Activated CD8-positive, alpha-beta memory T cell treated with anti-CD3 and anti-CD28 coated beads, Interleukin-2, amount 10 ng/mL, durations not matched to agents 7 days and 5 days (primary cell): Measurements from ENCODE around the gene PRKAB1. TPM values are rescaled to one million over a fixed set of nuclear protein-coding genes. Genes with fewer than 3 reads are reported as not detected.
"Not testable (repeated sequence)": the region's sequence is repeated elsewhere in the genome, so short reads cannot be mapped to it uniquely, and the experiment has no call there.

Source experiments
- ATAC-seq: fragments of 150-1000 bp; cut with Tn5 transposase; one replicate; pipeline ENCODE4 v1.10.0; 2021; ENCODE audit warnings: moderate library complexity
- CTCF ChIA-PET: fragments of 350-600 bp; sonication (Branson Sonifier 250); formaldehyde crosslinking; loops from one replicate; lab custom pipeline; 2021; ENCODE audit warnings: antibody characterized with exemption; lab: Charles Lee
- DNase-seq: peaks from one replicate; pipeline ENCODE4 v3.0.0-alpha.2; 2020
- H3K27ac Mint-ChIP-seq: one replicate; pipeline ENCODE4 v1.8.0; 2021; ENCODE audit warnings: mild to moderate bottlenecking, mixed read lengths
- H3K27me3 Mint-ChIP-seq: one replicate; pipeline ENCODE4 v1.8.0; 2021; ENCODE audit warnings: mixed read lengths
- H3K36me3 Mint-ChIP-seq: one replicate; pipeline ENCODE4 v1.8.0; 2021; ENCODE audit warnings: mild to moderate bottlenecking, mixed read lengths
- H3K4me1 Mint-ChIP-seq: one replicate; pipeline ENCODE4 v1.8.0; 2021; ENCODE audit warnings: mixed read lengths
- H3K4me3 Mint-ChIP-seq: one replicate; pipeline ENCODE4 v1.8.0; 2021; ENCODE audit warnings: mild to moderate bottlenecking, moderate library complexity, mixed read lengths
- H3K9me3 Mint-ChIP-seq: one replicate; pipeline ENCODE4 v1.8.0; 2022; ENCODE audit warnings: low read depth, mixed read lengths
- total RNA-seq, 2 experiments: library from RNA; stranded (reverse); gene quantifications; one replicate each; pipeline ENCODE4 v1.2.3, GENCODE V29; 2021

Gene PRKAB1
- total RNA-seq, 2 experiments from 2014 or later, result 38.2 to 38.7 TPM

GRCh38 chr12:119644930-119645329, 23.0 kb upstream of the PRKAB1 start:
- H3K4me3 Mint-ChIP-seq, result no peak overlapping the region
- H3K9me3 Mint-ChIP-seq, result no peaks in the 10 kb centered on the region
- no peak for DNase-seq
- no peak for ATAC-seq
- no peak overlapping the region for H3K27ac Mint-ChIP-seq
- no peaks in the 10 kb centered on the region for H3K4me1 Mint-ChIP-seq
- H3K36me3 Mint-ChIP-seq, result no peaks in the 10 kb centered on the region
- CTCF ChIA-PET, result interaction anchor here (1.2 kb wide), 1 partner anchor 100 kb away, joined by 3 read pairs; no protein-coding TSS in a partner anchor
- H3K27me3 Mint-ChIP-seq, result peaks cover 5% of the 10 kb centered on the region

DNA sequence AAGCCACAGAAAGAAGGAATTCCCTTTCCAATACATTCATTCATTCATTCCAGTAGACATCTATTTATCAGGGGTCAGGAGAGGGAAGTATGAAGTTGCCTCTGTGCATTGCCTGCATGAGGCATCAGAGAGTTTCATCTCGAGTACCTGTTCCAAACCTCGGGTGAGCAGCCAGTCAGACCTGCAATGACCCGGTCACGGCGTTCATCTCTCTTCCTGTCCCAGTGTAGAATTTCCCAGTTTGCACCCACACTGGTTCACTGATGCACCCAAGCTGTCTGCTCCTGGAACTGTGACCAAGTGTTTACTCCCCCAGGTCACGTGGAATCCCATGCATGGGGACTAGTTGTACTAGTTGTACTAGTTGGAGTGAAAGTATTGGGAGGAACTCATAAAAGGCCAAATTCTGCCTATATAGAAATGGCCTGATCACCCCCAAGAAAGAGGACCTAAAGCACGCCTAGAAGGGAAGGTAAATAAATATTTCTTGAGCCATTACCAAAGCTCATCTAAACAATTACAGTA, 22.3 kb upstream of the PRKAB1 start:
- H3K4me1 Mint-ChIP-seq, result no peaks in the 10 kb centered on the region
- H3K4me3 Mint-ChIP-seq, result no peak overlapping the region
- no peak for DNase-seq
- no peaks in the 10 kb centered on the region for H3K36me3 Mint-ChIP-seq
- H3K27me3 Mint-ChIP-seq, result peaks cover 3% of the 10 kb centered on the region
- CTCF ChIA-PET, result interaction anchor here (1.2 kb wide), 1 partner anchor 101 kb away, joined by 3 read pairs; no protein-coding TSS in a partner anchor
- no peaks in the 10 kb centered on the region for H3K9me3 Mint-ChIP-seq
- H3K27ac Mint-ChIP-seq, result no peak overlapping the region
- no peak for ATAC-seq

DNA sequence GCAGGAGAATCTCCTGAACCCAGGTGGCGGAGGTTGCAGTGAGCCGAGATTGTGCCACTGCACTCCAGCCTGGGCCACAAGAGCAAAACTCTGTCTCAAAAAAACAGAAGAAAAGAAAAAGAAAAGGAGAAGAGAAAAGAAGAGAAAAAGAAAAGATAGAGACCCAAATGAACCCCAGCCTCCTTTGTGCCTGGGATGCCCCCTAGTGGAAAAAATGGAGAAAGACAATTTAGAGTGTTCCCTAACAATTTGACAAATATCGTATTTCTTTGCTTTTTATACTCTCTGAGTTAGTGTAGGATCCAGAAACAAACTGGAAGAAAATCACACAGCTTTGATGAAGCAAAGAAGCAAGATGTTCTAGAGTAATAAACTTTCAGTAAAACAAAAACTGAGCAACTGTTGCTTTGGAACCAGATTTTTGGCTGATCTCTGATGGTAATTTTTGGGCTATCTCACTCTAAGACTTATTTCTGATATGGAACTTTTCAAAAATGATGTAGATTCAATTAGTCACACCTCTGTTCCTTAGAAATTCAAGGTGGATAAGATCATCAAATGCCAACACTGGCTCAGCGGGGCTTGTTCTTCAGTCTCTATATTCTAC, 18.6 kb upstream of the PRKAB1 start:
- no peaks in the 10 kb centered on the region for H3K27me3 Mint-ChIP-seq
- H3K4me1 Mint-ChIP-seq, result peaks cover 5% of the 10 kb centered on the region
- CTCF ChIA-PET, result interaction anchor here (0.9 to 2.1 kb wide), 8 partner anchors 9 to 205 kb away, joined by 3 to 9 read pairs (median 3); no protein-coding TSS in a partner anchor
- ATAC-seq (no peak), DNase-seq (no peak)
- H3K27ac Mint-ChIP-seq, result no peak overlapping the region
- H3K9me3 Mint-ChIP-seq, result peaks cover 8% of the 10 kb centered on the region
- H3K36me3 Mint-ChIP-seq, result peaks cover 7% of the 10 kb centered on the region
- no peak overlapping the region for H3K4me3 Mint-ChIP-seq

- Mint-ChIP-seq H3K9me3 (peaks cover 8% of the 10 kb centered on the region), H3K27me3 (no peaks in the 10 kb centered on the region), H3K36me3 (peaks cover 10% of the 10 kb centered on the region), H3K27ac (peak overlapping the region; percentile 15), H3K4me1 (peaks cover 5% of the 10 kb centered on the region), H3K4me3 (no peak overlapping the region)
- ATAC-seq (no peak), DNase-seq (no peak)
- CTCF ChIA-PET, result no interaction called here
Measured at GRCh38 chr12:119652665-119653064, 15.3 kb upstream of the PRKAB1 start.

DNA sequence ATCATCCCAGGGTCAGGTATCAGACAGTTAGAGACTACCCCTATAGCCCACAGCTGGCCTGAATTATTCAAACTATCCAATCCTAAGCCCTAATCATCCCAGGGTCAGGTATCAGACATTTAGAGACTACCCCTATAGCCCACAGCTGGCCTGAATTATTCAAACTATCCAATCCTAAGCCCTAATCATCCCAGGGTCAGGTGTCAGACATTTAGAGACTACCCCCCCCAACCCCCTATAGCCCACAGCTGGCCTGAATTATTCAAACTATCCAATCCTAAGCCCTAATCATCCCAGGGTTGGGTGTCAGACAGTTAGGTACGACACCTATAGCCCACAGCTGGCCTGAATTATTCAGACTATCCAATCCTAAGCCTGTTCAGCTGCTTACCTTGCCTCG, 10.9 kb upstream of the PRKAB1 start:
- H3K9me3 Mint-ChIP-seq, H3K27ac Mint-ChIP-seq, H3K27me3 Mint-ChIP-seq, H3K4me3 Mint-ChIP-seq, H3K36me3 Mint-ChIP-seq, DNase-seq, ATAC-seq, CTCF ChIA-PET: not testable (repeated sequence)
- peaks cover 13% of the 10 kb centered on the region for H3K4me1 Mint-ChIP-seq

DNA sequence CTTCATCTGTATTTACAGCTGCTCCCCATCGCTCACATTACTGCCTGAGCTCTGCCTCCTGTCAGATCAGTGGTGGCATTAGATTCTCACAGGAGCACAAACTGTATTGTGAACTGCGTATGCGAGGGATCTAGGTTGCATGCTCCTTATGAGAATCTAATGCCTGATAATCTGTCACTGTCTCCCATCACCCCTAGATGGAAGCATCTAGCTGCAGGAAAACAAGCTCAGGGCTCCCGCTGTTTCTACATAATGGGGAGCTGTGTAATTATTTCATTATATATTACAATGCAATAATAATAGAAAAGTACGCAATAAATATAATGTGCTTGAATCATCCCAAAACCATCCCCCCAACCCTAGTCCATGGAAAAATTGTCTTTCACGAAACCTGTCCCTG, 9.8 kb upstream of the PRKAB1 start:
- not testable (repeated sequence) for H3K27me3 Mint-ChIP-seq, DNase-seq, H3K27ac Mint-ChIP-seq, H3K4me1 Mint-ChIP-seq, H3K36me3 Mint-ChIP-seq, H3K9me3 Mint-ChIP-seq, H3K4me3 Mint-ChIP-seq, ATAC-seq
- CTCF ChIA-PET, result interaction anchor here (1.3 to 2.5 kb wide), 4 partner anchors 9 to 212 kb away, joined by 3 to 8 read pairs (median 4); partner anchors contain the start of gene PRKAB1

GRCh38 chr12:119659289-119659897, 8.5 kb upstream of the PRKAB1 start:
- no peaks in the 10 kb centered on the region for H3K9me3 Mint-ChIP-seq
- ATAC-seq, result peak; percentile 66
- H3K27ac Mint-ChIP-seq, result no peak overlapping the region
- peaks cover 4% of the 10 kb centered on the region for H3K27me3 Mint-ChIP-seq
- peaks cover 7% of the 10 kb centered on the region for H3K4me1 Mint-ChIP-seq
- H3K36me3 Mint-ChIP-seq, result peaks cover 1% of the 10 kb centered on the region
- H3K4me3 Mint-ChIP-seq, result no peak overlapping the region
- CTCF ChIA-PET, result interaction anchor here (1.3 to 2.5 kb wide), 2 partner anchors 8 to 17 kb away, joined by 4 to 8 read pairs; partner anchors contain the start of gene PRKAB1
- peak; percentile 64 for DNase-seq

DNA sequence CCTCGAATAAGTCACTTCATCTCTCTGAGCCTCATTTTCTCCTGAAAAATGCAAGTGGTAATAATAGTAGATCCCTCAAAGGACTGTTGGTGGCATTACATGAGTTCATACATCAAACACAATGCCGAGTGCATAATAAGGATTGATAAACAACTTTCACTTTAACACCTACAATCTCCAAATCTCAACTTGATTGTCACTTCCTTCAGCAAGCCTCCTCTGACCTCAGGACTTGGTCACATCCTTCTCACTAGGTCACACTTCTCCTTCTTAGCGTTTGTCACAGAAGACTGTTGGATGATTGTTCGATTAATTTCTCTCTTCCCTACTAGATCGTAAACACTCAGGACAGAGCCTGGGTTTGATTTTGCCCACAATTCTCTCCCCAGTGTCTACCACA, 7.9 kb upstream of the PRKAB1 start:
- Mint-ChIP-seq H3K4me3 (no peak overlapping the region), H3K27me3 (peaks cover 4% of the 10 kb centered on the region), H3K9me3 (no peaks in the 10 kb centered on the region), H3K4me1 (peaks cover 7% of the 10 kb centered on the region), H3K27ac (no peak overlapping the region), H3K36me3 (no peaks in the 10 kb centered on the region)
- CTCF ChIA-PET, result interaction anchor here (2.5 kb wide), 1 partner anchor 8 kb away, joined by 8 read pairs; the partner anchor contains the start of gene PRKAB1
- DNase-seq (no peak), ATAC-seq (peak; percentile 60)

- no peaks in the 10 kb centered on the region for H3K9me3 Mint-ChIP-seq
- no peak overlapping the region for H3K4me3 Mint-ChIP-seq
- H3K36me3 Mint-ChIP-seq, result no peaks in the 10 kb centered on the region
- ATAC-seq (no peak), DNase-seq (no peak)
- peaks cover 4% of the 10 kb centered on the region for H3K27me3 Mint-ChIP-seq
- CTCF ChIA-PET, result interaction anchor here (0.9 to 1.8 kb wide), 2 partner anchors 13 to 217 kb away, joined by 4 read pairs; no protein-coding TSS in a partner anchor
- H3K27ac Mint-ChIP-seq, result no peak overlapping the region
- peaks cover 16% of the 10 kb centered on the region for H3K4me1 Mint-ChIP-seq
Measured at GRCh38 chr12:119661882-119662281, 6.1 kb upstream of the PRKAB1 start.

- DNase-seq (no peak), ATAC-seq (no peak)
- Mint-ChIP-seq H3K9me3 (no peaks in the 10 kb centered on the region), H3K27me3 (peaks cover 4% of the 10 kb centered on the region), H3K36me3 (peaks cover 4% of the 10 kb centered on the region), H3K4me3 (no peak overlapping the region), H3K4me1 (peaks cover 31% of the 10 kb centered on the region), H3K27ac (no peak overlapping the region)
- CTCF ChIA-PET, result interaction anchor here (1.1 kb wide), 1 partner anchor 8 kb away, joined by 3 read pairs; no protein-coding TSS in a partner anchor
Measured at GRCh38 chr12:119664642-119665041, 3.3 kb upstream of the PRKAB1 start.

GRCh38 chr12:119665164-119665929, 2.6 kb upstream of the PRKAB1 start:
- Mint-ChIP-seq H3K27me3 (peaks cover 4% of the 10 kb centered on the region), H3K4me1 (peaks cover 31% of the 10 kb centered on the region), H3K9me3 (no peaks in the 10 kb centered on the region), H3K27ac (no peak overlapping the region), H3K4me3 (no peak overlapping the region), H3K36me3 (peaks cover 11% of the 10 kb centered on the region)
- ATAC-seq (no peak), DNase-seq (no peak)
- CTCF ChIA-PET, result interaction anchor here (1.1 to 1.2 kb wide), 2 partner anchors 9 to 221 kb away, joined by 3 read pairs; no protein-coding TSS in a partner anchor

- ATAC-seq (no peak), DNase-seq (no peak)
- peaks cover 19% of the 10 kb centered on the region for H3K36me3 Mint-ChIP-seq
- CTCF ChIA-PET, result interaction anchor here (1.2 kb wide), 1 partner anchor 222 kb away, joined by 3 read pairs; no protein-coding TSS in a partner anchor
- H3K4me1 Mint-ChIP-seq, result peaks cover 40% of the 10 kb centered on the region
- peaks cover 4% of the 10 kb centered on the region for H3K27me3 Mint-ChIP-seq
- no peaks in the 10 kb centered on the region for H3K9me3 Mint-ChIP-seq
- H3K4me3 Mint-ChIP-seq, result peak overlapping the region; percentile 9
- H3K27ac Mint-ChIP-seq, result peak overlapping the region; percentile 54
Measured at GRCh38 chr12:119666226-119666795, 1.6 kb upstream of the PRKAB1 start.
